SIG-M5 treated with dmso at 0.1 percent for 504 hours (cell line): ENCODE results near the gene ADGRF3.
"Not testable (repeated sequence)": the region's sequence is repeated elsewhere in the genome, so short reads cannot be mapped to it uniquely, and the experiment has no call there.

Experiments used
- DNase-seq: peaks from one replicate; lab custom pipeline; 2025; ENCODE audit not compliant: unreplicated experiment; lab: John Stamatoyannopoulos, UW

ADGRF3 gene

DNA sequence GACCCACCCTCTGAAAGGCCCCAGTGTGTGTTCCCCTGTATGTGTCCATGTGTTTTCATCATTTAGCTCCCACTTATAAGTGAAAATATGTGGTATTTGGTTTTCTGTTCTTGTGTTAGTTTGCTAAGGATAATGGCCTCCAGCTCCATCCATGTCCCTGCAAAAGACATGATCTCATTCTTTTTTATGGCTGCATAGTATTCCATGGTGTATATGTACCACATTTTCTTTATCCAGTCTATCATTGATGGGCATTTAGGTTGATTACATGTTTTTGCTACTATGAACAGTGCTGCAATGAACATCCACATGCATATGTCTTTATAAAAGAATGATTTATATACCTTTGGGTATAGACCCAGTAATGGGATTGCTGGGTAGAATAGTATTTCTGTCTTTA lies 22.1 kb downstream of the ADGRF3 start:
- DNase-seq = not testable (repeated sequence)

GRCh38 chr2:26318950-26319349 lies 27.6 kb downstream of the ADGRF3 start:
- DNase-seq = no peak

GRCh38 chr2:26317377-26318105 lies 29.0 kb downstream of the ADGRF3 start:
- DNase-seq = no peak

DNA sequence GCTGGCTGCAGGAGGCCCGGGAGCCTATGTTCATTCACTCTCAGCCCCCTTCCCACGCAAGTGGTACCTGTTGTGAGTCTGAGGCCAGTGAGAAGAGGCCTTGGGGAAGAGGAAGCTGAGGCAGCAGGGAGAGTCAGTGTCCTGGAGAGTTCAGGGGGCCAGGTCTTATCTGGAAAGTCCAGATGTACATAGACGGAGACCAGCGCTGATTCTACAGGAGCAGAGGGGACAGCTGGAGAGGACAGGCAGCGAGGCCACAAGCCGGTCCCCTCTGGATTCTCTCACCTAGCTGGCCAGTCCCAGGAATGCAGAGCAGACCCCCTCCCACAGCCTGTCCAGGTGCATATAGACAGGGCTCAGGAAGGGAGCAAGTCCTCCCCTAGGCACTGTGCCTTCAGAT lies 29.7 kb downstream of the ADGRF3 start:
- DNase-seq = no peak

DNA sequence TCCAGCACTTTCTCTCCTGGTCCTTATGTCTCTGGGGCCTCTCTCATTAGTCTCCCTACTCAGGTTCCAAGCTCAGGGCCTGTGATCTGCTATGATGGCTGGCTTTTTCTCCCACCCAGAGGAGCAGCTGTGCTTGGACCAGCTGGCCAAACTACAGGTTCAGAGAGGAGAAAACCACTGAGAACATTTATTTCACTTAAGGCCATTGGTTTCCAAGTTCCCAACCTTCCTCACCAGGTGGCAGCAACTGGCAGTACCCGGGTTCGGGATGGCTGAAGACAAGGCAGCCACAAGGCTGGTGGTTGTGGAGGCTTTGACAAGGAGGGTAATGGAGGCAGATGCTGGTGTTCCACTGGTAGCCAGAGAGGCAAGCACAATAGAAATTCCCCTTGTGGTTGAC lies 30.5 kb downstream of the ADGRF3 start:
- DNase-seq = no peak

GRCh38 chr2:26314243-26314642 lies 32.3 kb downstream of the ADGRF3 start:
- no peak for DNase-seq

- no peak for DNase-seq
Observed at GRCh38 chr2:26313446-26313845, 33.1 kb downstream of the ADGRF3 start.

DNA sequence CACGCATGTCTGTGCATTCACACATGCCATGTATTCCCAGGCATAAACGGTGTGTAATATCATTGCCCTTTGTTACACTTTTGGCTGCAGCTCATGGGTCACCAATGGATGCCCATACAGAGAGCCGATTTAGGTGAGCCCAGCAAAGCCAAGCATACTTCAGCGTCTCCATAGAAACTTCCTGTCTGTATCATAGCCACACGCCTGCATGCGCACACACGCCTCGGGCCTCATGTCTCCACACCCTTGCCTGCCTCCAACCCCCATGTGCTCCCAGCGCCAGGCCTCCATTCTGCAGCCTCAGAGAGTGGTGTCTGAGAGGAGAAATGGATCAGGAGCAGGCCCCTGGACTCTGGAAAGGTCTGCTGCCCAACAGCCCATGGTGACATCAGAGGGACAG lies 34.1 kb downstream of the ADGRF3 start:
- DNase-seq = no peak

GRCh38 chr2:26309921-26310320 lies 36.7 kb downstream of the ADGRF3 start:
- no peak for DNase-seq

- no peak for DNase-seq
Observed at GRCh38 chr2:26305540-26305939, 41.0 kb downstream of the ADGRF3 start.

DNA sequence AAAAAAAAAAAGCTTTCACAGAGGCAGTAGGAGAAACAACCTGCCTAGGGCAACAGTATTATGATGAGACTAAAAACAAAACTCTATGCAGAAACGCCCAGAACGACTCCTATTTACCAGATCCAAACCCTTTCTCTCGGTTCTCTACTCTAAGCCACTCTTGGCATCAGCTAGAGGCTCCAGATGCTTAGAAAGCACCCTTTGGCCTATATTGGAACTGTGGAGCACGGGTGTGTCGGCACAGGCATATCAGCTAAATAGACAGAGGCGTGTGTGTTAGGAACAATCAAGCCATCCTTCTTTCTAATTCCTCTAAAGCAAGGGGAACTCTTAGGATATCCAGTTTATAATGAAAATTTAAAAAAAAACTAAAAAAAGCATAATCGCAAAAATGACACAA lies 41.5 kb downstream of the ADGRF3 start:
- not testable (repeated sequence) for DNase-seq

GRCh38 chr2:26302846-26303245 lies 43.7 kb downstream of the ADGRF3 start:
- no peak for DNase-seq

DNA sequence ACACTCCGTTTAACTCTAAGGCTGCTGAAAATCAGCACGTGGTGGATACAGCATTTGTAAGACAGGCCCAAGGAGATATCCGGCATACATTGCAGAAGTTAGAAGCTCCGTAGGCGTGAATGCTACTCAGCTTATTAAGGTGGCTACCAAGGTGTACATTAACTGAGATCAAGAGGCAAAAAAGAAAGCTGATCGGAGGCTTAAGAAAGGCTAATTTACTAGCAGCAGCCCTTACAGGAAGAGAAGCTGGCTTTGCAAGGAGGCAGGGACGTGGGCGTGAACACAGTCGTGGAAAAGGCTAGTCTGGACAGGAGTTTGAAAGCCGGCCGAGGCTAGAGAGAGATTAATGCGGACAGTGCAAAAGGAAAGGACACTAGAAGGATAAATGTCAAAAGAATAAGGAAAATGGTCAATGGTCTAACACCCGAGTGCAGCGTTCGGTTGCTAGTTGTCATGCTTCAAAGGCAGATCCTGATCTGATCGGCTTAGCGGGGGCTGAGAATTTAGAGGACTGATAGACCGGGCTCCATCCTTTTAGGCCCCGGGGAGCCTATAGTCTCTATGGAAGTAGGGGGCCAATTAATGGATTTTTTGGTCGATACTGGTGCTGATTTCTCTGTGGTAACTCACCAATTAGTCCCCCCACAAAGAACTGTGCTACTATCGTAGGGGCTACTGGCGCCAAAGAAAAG lies 46.2 kb downstream of the ADGRF3 start:
- no peak for DNase-seq

DNA sequence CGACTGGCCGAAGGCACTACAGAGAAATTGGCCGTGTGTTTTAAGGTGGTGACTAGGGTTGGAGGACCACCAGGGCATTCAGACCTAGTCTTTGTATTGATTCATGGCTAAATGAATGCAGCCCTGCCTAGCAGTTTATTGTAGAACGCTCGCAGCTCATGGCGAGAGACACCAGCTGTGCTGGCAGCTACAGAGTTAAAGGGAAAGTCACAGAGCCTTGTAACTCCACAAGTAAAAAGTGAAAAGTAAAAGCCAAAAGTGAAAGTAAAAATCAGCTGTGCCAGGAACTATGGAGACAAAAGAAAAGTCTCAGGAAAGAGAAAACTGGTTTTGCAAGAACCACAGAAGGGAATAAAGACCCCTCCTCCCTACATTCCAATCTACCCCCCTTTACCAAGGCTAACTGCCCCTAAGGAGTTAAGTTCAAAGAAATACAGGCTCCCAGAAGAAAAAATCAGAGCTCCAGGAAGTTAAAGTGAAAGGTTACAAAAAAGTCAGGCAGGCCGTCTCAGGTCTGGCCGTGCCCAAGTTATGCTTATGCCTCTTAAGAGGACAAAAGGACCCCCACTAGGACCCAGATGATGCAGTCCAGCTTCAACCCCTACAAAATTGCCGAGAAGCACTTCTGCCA lies 47.0 kb downstream of the ADGRF3 start:
- DNase-seq = peak; percentile 43

GRCh38 chr2:26298638-26299393 lies 47.8 kb downstream of the ADGRF3 start:
- DNase-seq = no peak

- DNase-seq = no peak
Observed at GRCh38 chr2:26298286-26298637, 48.3 kb downstream of the ADGRF3 start.

DNA sequence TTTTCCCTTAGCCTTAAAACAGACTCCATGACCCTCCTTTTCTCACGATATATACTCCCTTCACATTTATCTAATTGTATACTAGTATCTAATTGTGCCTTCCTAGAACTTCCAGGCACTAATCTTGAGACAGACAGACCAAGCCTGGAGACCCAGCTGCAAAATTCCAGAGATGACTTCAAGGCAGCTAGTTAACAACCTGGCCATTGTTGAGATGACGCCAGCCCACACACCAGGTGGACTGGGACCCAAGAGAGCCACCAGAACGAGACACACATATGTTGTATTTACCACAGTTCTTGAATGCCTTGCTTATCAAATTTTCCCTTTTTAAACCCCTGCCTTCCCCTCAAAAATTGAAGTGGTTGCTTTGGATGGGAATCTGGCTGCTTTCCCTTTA lies 49.5 kb downstream of the ADGRF3 start:
- no peak for DNase-seq

DNA sequence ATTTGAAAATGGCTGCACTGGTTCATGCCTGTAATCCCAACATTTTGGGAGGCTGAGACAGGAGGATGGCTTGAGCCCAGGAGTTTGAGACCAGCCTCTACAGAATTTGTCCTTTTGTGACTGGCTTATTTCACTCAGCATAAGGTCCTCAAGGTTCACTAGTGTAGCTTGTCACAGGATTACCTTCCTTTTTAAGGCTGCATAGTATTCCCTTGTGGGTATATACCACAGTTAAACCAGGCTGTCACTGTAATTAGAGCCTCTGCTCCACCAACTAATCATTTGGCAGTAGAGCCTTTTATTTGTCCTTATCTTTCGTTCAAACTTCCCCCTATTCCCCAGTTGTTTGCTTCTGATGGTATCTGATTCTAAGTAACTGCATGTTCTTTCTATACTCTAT lies 51.1 kb downstream of the ADGRF3 start:
- DNase-seq = no peak

- DNase-seq = no peak
Observed at GRCh38 chr2:26292646-26293045, 53.9 kb downstream of the ADGRF3 start.

DNA sequence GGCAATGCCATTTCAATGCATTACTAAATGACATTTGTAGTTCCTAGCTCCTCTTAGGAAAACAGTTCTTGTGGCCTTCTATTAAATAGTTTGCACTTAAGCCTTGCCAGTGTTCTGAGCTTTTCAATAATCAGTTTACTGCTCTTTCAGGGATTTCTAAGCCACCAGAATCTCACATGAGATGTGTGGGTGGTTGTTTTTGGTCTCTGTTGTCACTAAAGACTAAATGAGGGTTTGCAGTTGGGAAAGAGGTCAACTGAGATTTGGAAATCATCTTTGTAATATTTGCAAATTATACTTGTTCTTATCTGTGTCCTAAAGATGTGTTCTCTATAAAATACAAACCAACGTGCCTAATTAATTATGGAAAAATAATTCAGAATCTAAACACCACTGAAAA lies 56.6 kb downstream of the ADGRF3 start:
- no peak for DNase-seq

GRCh38 chr2:26285931-26286330 lies 60.7 kb downstream of the ADGRF3 start:
- DNase-seq = no peak

DNA sequence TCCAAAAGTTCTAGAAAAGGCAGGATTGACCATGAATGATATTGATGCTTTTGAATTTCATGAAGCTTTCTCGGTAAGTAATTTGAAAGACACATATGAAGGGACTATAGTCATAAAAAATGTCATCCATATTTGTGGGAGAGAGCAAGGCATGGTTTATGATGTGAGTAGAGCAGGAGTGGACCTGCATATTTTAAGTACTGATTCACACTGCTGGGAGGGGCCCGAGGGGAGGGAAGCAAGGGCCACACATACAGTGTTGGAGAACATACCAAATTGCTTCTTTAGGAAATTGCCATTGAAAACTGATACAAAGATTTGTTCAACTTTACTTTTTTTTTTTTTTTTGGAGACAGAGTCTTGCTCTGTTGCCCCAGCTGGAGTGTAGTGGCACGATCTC lies 62.5 kb downstream of the ADGRF3 start:
- no peak for DNase-seq
